GM21825 (cell line): Measurements from ENCODE around the gene HTRA3.

Experiments used
- ATAC-seq: cut with Tn5 transposase; IDR thresholded peaks from one replicate; pipeline ENCODE4 v1.9.1; 2021; ENCODE audit warnings: mild to moderate bottlenecking, moderate library complexity; ENCODE audit not compliant: unreplicated experiment

HTRA3 gene

GRCh38 chr4:8265171-8265929 is 4.2 kb upstream of the HTRA3 start:
- ATAC-seq: no peak

GRCh38 chr4:8266088-8266487 is 3.5 kb upstream of the HTRA3 start:
- no peak for ATAC-seq

DNA sequence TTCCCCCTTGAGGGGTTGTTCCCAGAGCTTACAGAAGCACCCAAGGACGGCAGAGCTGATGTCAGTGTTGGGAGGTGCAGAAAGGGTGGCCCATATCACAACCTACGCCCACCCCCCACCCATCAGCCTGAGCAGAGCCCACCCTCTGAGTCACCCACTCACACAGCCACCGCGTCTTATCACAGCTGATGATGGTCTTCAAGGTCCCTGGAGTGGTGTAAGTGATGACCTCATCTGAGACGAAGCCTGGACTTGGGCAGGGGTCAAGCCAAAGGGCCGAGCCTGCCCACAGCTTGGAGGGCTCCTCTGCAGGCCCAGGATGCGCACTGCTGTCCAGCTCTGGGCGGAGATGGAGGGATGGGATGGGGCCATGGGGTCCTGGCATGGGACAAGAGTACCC is 3.0 kb upstream of the HTRA3 start:
- ATAC-seq: no peak

GRCh38 chr4:8267077-8267476 is 2.5 kb upstream of the HTRA3 start:
- no peak for ATAC-seq

DNA sequence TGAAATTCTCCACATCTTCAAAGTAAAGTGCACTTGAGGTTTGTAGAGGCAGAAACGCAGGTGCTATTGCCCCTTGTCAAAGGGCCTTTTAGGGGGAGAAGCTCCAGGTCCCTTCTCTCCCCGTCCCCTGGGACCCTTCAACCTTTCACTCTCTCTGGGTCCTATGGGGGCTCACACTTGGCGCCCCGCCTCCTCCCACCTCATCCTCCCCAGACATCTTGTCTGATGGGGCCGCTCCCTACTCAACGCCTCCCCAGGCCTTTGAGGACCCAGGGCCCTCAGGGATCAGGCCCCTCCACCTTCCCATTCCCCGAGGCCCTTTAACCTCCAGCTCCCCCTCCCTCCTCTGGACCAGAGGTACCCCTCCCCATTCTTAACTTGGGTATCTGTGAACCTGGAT is 1.3 kb upstream of the HTRA3 start:
- no peak for ATAC-seq

- ATAC-seq: no peak
Measured at GRCh38 chr4:8268901-8269534, 536 bp upstream of the HTRA3 start.

- ATAC-seq: no peak
Measured at GRCh38 chr4:8270418-8270771, 841 bp downstream of the HTRA3 start.

GRCh38 chr4:8270912-8271815 is 1.6 kb downstream of the HTRA3 start:
- ATAC-seq: no peak

DNA sequence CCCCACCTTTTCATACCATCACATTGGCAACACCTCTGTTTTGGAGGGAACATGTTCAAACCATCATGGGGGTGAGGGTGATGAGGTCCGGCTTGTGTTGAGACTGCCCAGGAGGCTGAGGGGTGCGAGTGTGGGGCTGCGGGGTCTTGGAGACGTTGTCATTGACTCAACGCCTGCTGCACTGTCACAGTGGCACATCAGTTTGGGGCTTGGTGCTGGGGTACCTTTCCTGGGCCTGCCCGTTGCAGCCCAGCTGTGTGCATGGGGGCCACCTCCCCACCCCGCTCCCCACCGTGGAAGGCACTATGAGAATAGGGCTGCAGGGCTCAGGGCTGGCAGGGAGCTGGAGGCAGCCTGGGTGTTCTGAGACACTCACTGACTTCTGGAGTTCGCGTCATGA is 2.3 kb downstream of the HTRA3 start:
- no peak for ATAC-seq

DNA sequence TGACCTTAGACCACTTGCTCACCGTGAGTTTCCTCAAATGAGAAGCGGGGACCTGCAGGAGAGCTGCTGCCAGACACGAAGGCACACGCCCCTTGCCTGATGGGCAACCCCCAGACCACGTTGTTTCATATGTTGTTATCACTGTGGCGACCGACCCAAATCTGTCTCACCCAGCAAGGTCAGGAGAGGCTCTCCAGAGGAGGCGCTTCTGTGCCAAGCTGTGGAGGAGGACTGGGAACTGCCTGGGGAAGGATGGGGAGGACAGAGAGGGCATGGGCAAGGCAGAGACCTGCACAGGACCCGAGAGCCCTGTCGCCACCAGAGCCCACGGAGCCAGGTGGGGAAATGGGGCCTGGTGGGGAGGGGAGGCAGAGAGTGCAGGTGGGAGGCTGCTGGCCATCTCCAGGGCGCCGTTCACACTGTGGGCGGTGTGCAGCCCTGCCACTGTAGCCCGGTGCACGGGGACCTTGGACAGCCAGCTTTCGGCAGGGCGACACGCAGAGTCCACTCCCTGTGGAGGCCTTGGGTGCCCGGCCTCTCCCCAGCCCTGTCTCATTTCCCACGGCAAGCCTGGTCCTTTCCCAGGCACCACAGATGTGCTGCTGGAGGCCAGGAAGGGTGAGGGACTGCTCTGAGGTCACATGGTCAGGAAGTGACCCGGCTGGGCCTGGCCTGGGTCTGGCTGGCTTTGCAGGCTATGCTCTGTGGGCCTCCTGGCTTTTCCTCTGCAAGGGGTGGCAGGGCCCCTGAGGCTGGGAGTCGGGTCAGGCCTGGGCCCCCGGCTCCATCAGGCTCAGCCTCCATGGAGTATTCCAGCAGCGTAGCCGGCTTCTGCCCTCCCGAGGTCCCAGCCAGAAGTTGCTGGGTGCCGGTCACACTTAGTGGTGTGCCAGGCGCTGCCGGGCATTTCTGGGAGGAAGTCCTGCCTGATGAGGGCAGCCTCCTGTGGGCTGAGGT is 3.2 kb downstream of the HTRA3 start:
- no peak for ATAC-seq

- ATAC-seq: no peak
Measured at GRCh38 chr4:8273450-8273849, 3.9 kb downstream of the HTRA3 start.

DNA sequence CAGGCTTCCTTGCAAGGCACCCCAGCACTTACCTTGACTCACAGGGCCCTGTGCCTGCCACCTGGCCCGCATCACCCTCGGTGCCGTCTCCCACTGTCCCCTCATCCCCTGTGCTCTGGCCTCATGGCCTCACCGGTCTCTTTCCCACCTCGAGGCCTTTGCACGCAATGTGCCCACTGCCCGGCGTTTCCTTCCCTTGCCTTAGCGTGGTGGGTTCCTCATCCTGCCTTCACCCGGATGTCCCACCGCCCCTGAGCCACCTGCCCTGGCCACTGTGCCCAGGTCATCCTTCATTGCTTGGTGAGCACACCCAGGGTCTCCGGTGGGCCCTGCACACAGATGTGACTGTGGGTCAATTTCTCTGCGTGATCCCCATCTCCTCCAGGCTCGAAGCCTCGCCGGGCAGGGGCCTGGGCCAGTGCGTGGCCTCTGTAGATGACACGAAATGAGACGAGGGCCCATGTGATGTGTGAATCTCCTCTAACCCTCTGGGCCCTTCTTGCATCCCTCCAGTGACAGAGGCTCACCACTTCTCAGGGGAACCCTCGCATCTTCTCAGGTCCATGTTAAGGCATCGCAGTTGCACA is 4.6 kb downstream of the HTRA3 start:
- no peak for ATAC-seq

- no peak for ATAC-seq
Measured at GRCh38 chr4:8274765-8275547, 5.4 kb downstream of the HTRA3 start.

- no peak for ATAC-seq
Measured at GRCh38 chr4:8275548-8275910, 6.0 kb downstream of the HTRA3 start.

DNA sequence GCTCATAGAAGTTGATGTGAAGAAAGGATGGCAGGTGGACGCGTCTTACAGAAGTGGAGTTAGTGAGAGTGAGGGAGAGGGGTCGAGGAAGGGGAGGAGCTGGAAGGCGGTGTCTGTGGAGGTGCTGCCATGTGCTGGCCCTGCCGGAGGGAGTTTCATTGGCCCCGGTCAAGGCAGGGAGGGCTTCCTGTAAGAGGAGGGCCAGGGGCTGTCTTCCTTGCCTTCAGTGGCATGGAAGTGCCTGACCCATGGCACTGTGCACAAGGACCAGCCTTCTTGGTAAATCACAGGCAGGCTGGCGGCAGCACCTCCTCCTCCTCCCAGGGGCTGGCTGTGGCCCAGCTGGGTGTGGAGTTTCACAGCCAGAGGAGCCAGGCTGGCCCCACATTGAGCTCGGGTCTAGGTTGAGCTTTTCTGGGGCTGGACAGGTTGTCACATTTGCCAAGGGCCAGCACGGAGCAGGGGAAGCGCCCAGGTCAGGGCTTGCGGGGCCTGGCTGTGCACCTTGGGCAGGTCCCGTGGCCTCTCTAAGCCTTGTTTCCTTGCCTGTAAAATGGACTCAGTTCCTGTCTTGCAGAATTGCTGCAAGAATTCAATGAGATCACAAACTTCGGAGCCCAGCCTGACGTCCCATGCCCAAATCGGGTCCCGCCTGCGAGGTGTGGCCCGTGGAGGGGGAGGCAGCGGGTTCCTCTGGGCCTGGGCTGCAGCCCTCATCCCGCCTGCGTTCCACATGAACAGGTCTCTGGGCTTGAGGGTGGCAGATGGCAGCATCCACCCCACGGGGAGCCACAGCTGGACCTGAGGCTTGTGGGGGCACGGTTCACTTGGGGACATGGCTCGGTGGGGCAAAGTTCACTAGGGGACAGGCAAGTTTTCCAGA is 7.0 kb downstream of the HTRA3 start:
- no peak for ATAC-seq

GRCh38 chr4:8277356-8278008 is 7.9 kb downstream of the HTRA3 start:
- no peak for ATAC-seq

- no peak for ATAC-seq
Measured at GRCh38 chr4:8278009-8278395, 8.4 kb downstream of the HTRA3 start.
